T-helper 1 cell (primary cell): ENCODE data around the gene RGL1.

Source experiments
- DNase-seq, 5 donors: peaks; one replicate each; pipeline ENCODE4 v3.0.0-alpha.2; 2012 to 2020

Gene RGL1

DNA sequence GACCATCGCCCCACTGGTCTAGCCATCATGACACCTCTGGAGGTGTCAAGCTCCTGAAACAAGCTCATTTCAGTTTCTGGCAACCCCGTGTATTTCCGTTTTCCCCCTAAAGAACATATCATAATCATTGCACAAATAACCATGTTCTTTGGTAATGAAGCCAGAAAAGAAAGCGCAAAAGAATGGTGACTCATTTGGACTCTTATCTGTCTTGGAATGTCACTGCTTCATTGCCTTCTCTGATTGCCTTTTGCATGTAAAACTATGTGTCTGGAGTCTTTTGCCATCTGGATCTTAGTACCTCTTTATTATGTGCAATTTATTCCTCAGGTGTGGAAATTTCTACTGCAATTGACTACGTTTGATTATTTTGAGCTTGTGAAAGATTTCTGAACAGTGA is 122.1 kb downstream of the RGL1 start:
- DNase-seq = no peak

DNA sequence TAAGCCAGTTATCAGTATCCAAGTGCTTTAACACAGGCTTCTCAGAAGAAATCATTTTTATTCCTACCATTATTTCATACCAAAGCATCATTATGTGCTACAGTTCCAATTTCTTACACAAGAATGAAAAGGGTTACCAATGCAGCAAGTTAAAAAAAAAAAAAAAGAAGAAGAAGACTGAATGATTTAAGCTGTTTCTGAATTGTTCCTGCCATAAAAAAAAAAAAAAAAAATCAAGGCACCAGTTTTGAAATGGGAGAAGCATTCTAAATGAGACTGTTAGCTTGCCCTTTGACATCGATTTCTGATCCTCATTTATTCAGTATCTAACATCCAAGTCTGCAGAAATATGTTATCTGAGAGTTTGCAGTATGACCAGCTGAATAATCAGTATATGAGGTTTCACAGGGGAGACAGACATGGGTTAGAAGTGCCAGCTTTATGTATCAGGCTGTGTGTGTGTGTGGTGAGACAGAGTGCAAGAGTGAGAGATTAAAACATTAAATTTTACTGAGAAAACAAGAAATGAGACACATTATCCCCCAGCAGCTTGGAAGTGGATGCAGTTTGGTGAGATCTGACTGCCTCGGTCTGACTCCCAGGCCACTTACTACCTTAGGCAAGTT is 126.8 kb downstream of the RGL1 start:
- DNase-seq = no peak

DNA sequence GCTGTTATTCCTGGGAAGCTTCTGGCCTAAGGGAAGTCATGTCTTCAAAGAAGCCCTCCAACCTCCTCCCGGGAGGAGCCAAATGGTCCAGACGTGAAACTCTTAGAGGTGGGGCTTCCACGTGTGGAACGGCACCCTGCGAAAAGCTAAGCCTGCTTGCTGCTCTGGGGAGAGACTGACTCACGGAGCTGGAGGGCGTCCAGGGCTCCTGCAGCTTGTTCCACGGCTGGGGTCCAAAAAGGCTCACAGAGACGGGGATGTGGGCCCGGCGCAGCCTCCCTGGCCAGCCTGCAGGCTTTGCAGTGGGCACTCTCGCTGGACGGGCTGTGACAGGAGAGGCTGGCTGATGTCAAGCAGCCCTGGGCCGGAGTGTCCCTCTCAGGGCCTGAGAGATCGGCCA is 127.5 kb downstream of the RGL1 start:
- DNase-seq = no peak

DNA sequence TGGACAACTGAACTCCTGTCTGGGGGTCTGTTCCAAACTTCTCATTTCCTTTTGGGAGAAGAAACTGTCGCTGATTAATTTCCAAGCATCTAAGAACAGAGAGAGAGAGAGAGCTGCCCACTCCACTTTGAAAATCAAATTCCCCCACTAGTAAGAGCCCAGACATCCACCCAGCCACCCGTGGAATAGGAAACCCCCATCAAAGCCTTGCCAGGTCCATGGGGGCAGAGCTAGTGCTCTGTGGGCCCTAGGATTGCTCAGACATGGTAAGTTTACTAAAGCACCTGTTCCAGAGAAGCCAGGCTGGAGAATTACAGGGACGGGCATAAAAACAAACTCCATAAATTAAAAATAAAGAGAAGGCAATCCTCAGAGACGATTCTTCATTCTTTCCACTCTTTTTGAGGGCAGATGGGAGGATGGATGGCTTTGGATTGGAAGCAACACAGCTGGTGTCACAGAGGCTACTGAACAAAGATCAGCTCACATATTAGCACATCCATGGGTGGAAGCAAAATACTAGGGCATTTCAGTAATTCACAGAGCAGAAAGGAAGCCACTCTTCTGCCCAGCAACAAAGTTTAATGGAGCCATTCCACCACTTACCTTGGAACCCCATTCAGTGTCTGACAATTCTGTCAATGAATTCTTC is 128.7 kb downstream of the RGL1 start:
- no peak for DNase-seq

DNA sequence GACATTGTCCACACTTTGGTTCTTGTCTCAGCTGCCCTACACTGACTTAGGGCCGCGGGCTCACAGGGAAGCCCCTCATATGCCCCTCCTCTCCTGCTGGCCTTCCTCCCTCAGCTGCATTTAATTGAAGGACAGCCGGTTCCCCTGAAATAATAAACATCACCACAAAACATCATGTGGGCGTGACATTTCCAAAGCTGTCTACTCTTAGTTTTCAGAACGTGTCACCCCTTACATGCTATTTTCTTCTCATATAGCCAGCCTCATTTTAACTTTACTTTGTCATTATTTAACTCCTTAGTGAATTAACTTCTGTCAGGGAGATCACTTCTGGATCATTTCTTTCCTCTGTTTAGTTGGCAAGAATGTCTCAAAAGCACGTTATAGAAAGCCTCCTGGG is 129.4 kb downstream of the RGL1 start:
- no peak for DNase-seq

DNA sequence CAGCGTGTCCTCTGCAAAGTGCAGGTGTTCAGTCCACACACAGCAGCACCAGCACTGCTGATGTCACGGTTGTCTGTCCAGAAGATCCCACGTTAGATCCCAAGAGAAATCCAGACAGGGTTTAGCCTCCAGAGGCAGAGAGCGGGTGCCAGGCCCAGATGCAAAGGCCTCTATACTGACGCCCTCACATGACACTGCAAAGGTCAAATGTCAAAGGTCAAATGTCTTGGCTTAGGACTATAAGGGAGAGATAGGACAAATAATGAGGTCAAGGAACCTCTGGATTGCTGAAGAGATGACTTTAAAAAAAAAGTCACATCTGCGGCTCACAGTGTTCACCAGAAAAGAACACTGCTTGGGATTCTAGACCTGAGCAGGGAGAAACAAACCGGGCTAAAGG is 131.1 kb downstream of the RGL1 start:
- no peak for DNase-seq

DNA sequence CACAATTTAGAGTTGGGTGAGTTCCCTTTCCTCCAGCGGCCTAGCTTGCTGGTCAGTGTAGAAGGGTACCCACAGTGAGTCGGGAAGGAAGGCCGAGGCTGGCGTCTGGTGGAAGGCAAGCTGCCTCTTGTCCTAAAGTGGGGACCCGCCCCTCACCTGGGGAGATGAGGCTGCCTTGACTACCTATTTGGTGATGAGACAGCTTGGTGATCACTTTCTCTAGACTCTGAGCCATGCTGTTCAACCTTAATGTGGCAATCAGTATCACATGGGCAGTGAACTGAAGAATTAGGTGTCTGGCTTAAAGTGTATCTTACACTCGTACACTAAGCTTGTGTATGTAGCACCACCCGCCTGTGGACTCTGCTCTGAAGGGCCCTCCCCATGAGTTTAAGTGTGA is 131.9 kb downstream of the RGL1 start:
- no peak for DNase-seq

DNA sequence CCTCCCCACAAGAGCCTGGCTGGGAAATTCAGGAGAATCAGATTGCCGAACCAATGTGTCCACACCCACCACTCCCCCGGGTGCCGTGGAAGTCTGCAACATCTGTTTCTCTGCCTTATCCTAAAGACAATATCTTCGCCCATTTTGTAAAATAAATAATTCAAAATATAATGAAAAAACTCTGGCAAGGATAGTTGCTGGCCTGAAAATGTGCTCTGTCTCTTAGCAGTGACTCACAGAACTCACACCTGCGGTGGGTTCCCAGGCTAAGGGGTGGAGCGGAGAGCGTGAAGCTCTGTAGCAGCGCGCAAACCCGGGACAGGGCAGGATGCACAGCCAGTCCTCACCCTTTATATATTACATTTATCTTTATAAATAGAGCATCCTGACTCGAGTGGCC is 132.7 kb downstream of the RGL1 start:
- DNase-seq = no peak

DNA sequence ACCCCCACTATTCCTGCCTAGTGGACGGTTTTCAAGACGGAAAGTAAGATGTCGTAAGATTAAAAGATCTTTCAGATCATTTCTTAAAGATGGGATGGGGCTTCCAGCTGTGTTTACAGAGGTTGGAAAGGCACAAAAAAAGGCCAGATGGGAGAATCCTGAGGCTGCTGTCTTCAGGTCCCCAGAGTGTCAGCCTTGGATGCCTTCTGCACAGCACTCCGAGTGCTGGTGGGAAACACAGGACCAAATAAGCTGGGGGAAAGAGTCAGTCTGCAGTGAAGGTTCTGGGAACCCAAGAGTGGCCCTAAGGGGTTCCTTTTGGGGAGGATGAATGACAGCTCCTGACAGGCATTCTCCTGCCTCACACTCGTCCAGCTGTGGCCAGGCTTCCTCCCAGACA is 136.1 kb downstream of the RGL1 start:
- DNase-seq = no peak

DNA sequence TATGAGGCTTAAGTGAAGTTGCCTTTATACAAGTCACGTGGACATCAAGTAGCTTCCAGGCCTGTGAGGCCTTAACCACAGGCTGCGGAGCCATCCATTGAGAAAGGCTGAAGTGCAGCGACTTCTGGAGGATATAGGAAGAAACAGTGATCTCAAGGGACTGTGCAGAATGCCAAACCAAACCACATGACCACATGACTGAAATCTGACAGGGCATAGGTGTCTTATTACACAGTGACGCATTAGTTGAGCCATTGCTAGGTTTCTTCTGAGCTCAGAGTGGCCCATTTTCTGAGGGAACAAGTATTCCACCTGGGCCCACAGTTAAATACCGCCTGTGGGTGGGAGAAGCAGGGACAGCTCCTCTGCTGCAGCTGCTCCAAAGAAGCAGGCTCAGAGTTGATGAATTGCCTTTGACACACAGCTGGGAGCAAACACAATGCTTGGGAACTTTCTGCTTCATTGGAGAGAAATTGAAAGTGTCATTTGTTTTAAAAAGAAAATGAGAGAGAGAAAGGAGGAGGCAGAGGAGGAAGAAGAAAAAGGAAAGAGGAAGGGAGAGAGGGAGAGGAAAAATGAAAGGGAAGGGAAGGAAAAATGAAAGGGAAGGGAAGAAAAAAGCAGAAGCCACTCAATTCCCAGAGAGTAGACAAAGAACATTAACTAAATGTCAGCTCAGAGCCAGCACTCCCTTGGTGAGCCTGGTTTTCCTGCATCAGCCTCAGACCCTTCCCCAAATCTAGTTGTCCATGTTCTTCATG is 138.2 kb downstream of the RGL1 start:
- no peak for DNase-seq

DNA sequence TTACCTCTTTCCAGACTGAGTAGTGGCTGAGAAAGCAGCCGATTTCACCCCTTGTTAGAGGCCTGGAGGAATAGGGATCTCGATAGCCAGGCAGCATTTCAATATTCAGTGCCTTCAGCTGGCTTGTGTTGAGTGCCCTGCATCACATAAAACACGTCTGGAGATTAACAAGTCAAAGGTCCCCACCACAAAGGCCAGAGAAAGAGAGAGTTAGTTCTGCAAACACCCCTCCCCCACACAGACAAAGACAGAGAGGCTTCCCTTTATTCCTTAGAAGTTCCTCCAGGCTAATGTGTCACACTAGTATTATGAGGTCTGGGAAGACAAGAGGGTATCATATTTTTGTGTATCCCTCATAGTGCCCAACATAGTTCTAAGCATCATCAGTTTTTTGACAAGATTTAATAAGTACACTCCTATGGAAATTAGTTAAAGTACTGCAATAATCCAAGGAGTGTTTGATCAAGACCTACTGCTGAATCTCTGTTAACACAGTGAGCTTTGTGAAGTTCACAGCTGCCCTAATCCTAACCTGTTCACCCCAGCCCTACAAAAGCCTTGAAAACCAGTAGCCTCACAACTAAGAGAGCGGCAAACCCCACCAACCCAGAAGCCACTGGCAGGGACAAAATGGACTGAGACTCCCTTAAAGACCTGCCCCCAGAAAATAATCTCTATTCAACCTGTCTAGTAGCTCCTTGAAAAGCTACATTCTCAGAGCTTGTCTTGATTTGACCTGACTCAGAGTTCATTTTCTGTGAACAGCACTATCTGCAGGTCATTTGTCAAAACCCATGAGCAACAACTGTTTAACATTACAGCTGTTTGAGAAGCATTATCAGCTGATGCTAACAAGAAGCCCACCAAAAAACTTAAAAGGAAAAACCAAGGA is 140.8 kb downstream of the RGL1 start:
- no peak for DNase-seq

DNA sequence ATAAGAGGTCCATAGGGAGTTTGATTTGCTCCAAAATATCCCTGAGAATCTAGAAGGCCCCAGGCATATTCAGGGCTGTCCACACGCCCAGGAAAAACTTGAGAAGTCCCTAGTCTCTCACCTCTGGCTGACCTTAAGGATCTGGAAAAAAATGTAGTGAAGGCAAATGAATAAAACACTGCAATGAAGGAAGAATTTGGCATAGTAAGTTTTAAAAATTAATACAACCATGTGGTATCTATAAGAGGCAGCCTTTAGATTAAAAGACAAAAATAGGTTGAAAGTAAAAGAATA is 141.3 kb downstream of the RGL1 start:
- DNase-seq = no peak

DNA sequence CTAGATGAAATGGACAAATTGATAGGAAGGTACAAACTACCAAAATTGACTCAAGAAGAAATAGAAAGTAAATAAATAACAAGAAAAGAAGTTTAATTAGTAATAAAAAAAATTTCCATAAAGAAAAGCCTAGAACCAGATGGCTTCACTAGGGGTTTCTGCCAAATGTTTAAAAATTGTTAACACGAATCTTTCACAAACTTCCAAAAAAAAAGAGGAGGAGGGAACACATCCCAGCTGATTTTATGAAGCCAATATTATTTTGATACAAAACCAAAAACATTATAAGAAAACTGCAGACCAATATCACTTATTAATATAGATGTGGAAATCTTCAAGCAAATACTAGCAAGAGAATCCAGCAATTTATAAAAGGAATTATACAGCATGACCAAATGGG is 143.1 kb downstream of the RGL1 start:
- DNase-seq = no peak

DNA sequence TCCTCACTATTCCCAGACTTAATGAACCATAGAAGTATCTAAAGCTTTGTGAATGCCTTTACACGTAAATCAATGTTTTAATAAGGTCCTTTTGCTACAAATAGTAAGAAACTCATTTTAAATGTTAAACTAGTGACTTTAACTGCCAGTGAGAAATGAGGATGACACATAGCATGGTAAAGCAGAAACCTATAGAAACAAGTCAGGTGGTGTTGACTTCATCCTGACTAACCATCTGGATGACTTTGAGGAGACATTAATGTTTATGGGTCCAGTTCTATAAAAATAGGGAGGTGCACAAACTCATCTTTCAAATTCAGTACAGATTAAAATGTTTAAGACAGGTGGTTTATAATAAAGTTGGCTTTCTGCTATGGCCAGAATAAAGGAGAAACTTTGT is 147.2 kb downstream of the RGL1 start:
- no peak for DNase-seq

DNA sequence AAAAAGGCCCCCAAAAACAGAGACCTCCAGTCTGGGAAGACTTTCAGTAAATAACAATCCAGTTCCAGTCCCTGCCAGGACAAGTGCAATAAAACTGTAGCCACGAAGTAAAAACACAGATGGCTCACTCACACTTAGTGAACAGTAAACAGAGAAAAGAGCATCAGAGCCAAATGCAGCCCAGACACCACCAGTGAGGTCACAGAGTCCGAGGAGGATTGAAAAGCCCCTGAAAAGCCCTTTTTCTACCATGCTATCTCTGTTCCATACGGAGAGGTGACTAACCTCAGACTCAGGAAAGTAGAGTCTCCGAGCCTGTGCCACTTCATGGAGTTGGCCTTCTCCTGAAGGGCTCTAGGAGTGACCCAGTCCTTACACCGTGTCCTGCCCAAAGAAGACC is 148.1 kb downstream of the RGL1 start:
- no peak for DNase-seq

DNA sequence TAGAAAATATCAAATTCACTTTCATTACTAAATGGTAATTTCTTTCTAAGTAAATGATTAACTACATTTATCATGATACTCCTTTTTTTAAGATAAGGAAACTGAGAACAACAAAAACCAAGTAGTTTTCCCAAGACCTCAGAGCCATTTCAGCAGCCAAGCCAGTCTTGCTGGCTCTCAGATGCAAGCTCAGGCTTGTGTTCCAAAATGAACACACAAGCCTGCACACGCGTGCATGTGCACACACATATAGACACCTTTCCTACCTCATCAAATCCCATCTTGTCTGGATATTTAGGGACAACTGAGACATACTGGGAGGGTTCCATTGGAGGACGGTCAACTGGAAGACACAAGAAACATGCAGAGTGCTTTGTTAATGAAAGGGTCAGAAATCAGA is 149.6 kb downstream of the RGL1 start:
- DNase-seq = no peak

DNA sequence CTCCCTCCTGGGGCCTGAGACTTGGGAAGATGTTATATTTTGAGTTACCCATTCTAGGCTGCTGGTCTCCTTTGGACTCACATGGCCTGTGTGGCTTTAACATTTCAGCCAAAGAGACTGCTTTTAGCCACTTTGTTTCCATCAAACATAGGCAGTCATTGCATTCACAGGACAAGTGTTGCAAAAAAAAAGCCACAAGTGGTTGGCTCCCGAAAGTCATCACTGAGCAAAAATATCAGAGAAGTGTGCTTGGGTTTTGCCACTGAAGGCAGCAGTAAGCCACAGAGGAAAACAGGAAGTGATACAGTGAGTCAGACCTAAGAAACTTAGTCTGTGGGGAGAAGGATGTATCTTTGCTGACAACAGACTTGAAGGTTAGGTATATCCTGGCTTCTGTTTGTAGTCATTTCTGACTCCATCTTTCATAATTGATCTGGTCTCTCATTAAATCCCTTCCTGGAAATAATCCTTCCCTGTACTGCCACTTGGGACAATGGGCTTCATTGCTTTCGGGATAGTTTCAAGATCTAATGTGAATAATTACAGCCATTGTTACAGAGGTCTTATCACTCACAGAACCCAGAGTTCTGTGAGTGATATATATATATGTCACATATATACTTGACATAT is 151.8 kb downstream of the RGL1 start:
- peak in 4 of 5 donors; percentile 18 to 95 (median 24) for DNase-seq

DNA sequence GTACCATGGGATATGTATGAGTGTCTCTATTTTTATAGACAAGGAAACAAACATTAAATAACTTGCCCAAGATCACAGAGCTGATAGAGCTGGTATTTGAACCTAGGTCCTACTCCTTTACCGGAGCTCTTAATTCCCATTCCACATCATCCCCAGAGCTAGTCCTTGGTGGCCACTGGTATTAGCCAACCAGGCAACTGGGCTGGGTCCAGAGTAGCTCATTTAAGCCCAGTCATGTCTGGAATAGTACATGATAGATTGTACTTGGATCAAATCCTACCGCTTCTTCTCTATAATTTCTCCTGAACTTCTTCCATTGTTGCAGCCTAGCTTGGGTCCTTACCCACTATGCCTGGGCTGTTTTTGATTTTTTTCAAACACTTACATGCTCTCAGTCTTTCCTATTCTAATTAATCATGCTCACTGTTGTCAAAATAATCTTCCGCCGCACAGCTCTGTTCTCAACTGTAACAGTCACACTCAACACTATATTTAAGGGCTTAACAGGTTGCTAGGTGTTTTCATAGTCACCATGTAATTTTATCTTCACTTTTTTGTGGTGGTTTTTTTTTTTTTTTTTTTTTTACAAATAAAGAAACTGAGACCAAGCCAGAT is 152.4 kb downstream of the RGL1 start:
- DNase-seq = no peak

DNA sequence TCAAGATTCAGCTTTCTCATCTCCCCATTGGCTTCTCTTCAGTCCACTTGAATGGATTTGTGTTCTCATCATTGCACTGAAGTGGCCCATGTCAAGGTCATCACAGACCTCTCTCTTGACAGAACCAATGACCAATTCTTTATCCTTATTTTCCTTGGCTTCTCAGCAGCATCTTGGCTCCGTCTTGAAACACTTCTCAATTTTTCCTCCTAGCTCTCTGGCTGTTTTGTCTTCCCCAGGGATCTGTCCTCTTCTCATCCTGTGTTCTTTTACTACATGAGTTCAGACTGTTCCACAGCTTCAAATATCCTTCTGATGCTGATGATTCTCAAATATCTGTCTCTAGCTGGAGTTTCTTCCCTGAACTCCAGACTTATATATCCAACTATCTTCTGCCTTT is 154.0 kb downstream of the RGL1 start:
- DNase-seq = no peak

DNA sequence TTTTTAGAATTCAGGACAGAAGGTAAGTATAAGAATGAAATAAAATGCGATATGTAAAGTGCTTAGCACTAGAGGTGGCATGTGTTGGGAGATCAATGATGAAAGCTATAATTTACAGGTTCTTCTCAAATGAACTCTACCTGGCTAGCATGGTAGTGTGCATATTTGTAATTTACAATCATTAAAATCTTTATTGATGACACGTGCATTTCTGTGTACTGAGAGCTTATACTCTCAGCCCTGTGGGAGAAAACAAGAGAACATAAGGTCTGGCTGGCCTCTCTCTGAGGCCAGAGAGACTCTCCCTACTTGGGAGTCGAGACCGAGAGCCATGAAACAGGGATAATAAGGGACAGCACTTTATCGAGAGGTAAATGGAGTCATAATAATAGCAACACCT is 156.2 kb downstream of the RGL1 start:
- DNase-seq = no peak

DNA sequence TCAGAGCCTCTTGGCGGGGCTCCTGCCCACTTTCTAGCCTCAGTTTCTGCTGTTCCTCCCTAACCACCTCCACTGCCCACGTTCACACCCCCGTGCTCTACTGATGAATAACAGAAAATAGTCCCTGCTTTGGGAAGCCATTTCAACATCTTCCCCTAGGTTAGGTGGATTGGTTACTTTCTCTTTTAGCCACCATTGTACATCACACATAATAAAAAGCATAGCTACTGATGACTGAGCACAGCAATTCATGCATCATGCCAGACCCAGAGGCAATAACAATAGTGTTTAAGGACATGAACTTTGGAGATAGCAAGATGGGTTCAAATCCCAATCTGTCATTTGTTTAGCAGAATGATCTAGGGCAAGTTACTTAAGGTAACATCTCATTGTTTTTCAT is 158.0 kb downstream of the RGL1 start:
- DNase-seq = no peak

DNA sequence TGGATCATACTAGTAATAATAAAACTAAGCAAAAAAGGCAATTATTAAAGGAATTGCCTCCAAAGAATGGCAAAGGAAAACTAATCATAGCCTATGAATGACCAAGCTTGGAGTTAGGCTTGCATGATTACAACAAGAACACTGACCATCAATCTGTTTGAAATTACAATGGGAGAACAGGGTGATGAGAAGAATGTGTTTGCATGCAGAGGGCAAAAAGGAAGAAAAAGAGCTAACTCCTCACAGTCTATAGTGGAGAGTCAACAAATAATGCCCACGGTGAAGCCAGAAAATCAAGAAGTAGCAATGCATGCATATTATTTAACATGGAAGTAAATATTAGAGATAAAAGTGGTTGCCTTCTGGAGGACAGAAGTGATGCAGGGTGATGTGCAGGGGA is 160.8 kb downstream of the RGL1 start:
- DNase-seq = no peak

DNA sequence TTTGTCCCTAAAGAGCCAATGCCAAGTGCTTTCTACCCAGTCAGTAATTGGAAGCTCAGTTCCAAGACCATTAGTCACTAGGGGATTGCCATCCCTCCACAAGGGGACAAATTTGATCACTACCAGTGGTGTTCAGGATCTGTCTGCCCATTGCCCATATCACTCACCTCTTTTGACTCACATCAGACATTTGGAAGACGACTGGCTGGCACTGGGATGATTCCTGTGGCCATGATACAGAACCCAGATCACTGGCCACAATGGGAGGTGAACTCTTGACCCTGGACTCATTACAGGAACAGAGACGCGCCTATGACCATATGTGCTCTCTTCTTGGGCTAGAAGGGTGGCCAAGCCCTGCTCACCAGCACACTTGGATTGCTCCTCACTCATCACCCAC is 161.6 kb downstream of the RGL1 start:
- DNase-seq = no peak
